NK-92 (cell line): Measurements from ENCODE around the gene METRNL.

Experiments
- DNase-seq: peaks from one replicate; lab custom pipeline; 2025; ENCODE audit not compliant: unreplicated experiment; lab: John Stamatoyannopoulos, UW

Gene METRNL

GRCh38 chr17:83078378-83079351 lies 744 bp upstream of the METRNL start:
- DNase-seq, result no peak

GRCh38 chr17:83079766-83080578 lies 563 bp downstream of the METRNL start:
- DNase-seq, result no peak

DNA sequence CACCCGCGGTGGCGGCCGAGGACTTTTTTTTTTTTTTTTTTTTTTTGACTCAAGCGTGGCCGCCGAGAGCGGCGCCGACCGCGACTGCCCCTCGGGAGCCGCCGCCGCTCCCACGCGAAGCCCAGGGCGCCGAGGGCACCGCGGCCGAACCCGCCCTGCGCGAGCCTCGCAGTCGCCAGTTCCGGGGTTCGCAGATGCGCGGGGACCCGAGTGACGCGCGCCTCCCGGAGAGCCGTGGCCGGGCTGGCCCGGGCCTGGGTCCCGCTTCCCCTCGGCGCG lies 1.1 kb downstream of the METRNL start:
- no peak for DNase-seq

- no peak for DNase-seq
Measured at GRCh38 chr17:83080858-83081683, 1.7 kb downstream of the METRNL start.

GRCh38 chr17:83081684-83082201 lies 2.3 kb downstream of the METRNL start:
- DNase-seq, result no peak

GRCh38 chr17:83082424-83082823 lies 3.0 kb downstream of the METRNL start:
- no peak for DNase-seq

GRCh38 chr17:83082909-83083367 lies 3.5 kb downstream of the METRNL start:
- no peak for DNase-seq

DNA sequence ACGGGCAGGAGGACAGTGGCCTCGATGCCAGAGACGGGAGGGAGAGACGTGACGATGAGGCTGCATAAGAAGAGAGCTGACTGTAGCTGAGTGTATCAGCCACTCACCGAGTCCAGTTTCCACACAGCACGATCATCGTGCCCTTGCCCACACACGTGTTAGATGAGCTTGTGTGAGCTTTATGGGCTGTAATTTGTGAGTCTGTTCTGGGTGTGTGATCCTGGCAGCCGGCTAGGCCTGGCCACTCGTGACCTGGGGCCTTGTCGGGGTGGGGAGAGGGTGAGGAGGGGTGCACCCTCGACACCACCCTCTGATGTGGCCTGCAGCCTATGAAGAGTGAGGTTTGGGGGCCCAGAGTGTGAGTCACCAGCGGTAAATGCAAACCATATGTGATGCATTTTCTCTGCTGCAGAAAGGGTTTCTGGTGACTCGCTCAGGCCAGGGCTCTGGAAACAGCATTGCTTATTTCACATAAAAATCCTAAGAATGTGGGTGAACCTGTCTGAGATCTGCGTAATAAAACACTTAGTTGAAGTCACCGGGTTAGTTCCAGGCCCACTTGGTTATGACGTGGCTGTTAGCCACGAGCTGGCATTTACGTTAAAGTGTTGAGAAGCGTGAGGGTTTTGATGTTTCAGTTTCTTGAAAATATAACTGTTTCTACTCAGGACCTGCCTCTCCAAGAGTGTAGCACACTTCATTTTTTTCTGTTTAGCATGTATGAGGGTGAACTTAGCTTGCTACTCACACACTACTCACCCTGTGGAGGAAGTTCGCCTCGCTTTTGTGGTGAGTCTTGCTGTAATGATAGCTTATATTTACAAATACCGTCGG lies 4.2 kb downstream of the METRNL start:
- DNase-seq, result no peak

DNA sequence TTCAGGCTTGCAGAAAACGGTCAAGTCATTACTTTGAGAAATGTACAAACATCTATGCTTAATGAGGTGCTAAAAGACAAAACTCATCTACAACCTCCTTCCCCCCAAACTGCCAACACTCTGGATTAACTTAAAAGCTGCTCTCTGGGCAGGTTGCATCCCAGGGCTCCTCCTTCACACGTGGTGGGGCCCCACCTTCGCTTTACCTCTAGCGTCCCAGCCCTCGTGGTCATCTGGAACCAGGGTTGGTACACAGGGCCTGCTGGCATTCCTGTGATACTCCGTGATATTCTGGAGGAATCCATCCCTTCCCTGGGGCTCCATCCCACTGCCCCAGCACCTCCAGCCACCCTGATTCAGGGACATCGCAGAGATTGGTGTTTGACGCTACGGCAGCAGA lies 4.8 kb downstream of the METRNL start:
- DNase-seq, result no peak

DNA sequence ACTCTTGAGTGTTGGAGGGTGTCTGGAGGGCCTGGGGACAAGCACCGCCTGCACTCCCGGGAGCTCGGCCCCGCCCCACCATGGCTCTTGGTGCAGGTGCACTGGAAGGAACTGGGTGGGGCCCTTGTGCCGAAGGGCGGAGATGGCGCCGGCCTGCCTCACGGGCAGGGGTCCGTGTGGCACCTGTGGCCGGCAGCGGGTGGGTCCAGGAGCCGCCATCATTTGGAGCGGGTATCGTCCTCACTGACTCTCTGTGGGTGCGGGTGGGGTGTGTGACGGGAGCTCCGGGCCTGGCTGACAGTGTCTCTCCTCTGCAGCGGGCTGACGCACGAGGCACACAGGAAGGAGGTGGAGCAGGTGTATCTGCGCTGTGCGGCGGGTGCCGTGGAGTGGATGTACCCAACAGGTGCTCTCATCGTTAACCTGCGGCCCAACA lies 5.2 kb downstream of the METRNL start:
- DNase-seq, result no peak

GRCh38 chr17:83085103-83085502 lies 5.7 kb downstream of the METRNL start:
- DNase-seq, result no peak

GRCh38 chr17:83085526-83086198 lies 6.3 kb downstream of the METRNL start:
- no peak for DNase-seq

DNA sequence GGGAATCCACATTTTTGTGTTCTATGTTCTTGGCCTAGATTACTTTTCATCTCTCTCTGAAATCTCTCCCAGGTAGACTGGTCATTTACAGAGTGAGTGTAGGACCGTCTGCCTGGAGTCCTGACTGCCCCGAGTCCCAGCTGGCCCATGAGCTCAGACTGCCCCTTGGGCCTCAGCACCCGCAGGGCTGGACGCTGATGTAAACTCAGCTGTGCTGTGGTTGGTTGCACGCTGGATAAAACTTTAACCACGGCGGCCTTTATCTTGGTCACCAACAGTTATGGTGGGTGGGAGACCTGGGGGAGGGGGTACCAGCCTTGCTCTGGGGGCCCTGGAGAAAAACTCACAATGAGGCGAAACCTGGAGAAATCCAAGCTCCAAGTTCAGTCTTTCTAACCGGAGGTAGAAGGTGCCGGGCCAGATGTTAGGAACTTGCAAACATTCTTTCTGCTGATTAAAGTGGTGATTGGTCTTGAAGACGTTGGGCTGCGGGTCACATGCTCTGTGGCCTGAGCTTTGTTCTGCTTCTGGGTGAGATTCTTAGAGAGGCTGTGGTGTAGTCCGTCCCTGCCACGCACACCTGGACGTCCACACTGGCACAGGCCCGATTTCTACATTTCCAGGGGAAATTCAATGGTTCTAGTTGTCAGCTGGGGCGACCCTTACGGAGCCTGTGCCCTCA lies 6.9 kb downstream of the METRNL start:
- no peak for DNase-seq

DNA sequence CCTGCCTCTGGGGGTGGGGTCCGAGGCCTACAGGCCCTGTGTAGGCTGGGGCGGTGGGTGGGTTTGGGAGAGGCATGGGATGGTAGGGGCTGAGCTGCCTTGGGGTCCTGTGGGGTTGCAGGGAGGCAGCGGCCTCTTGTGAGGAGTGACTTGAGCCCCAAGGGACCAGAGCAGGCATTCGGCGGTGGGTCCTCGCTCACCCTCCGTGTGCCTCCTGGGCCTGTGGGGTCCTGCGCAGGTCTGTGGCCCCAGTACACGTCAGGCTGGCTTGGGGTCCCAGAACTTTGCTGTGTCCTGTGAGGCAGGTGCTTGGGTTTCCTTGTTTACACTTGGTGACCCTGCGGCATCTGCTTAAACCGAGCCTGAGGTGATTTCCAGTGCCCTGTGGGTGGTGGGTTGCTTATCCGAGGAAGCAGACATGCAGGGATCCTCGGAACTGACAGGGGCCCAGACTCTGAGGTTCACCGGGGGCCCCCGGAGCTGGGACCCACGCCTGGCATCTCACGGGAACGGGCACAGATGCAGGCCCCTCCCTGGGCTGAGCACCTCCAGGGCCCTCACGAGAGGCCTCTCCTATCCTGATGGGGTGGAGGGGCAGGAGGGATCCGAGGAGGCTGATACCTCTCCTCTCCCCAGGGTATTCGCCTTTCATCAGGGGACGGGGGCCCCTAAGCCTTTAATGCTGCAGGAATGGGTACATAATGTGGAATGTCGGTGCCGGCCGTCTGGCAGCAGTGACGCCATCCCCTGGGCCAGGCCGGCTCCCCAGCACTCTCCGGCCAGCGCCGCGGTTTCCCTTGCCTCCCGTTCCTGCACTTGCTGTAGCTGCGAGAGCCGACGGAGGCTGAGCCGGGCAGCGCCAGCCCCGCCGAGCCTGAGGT lies 7.7 kb downstream of the METRNL start:
- no peak for DNase-seq

DNA sequence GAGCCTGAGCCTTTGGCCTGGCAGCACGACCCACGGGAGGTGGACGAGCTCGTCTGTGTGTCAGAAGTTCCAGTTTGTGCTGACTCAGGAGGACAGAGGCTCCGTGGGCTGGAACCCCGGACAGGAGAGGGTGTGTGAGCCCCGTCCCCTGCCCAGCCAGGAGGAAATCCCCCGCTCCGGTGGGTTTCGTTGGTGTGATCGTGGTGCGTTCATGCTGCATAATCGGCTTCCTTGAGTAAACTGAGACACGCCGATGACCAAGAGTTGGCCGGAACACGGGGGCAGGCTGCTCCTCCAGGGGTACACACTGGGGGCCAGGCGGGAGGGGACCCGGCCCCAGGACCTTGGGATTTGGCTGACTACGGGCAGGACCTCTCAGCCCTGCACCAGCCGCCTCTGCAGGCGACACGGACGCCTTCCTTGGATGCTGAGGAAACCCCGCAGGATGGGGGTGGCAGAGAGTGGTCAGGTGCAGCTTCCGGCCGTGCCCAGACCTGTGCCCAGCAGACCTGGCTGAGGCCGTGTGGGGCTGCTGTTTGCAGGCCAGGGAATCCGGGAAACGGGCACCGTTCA lies 8.5 kb downstream of the METRNL start:
- DNase-seq, result no peak

DNA sequence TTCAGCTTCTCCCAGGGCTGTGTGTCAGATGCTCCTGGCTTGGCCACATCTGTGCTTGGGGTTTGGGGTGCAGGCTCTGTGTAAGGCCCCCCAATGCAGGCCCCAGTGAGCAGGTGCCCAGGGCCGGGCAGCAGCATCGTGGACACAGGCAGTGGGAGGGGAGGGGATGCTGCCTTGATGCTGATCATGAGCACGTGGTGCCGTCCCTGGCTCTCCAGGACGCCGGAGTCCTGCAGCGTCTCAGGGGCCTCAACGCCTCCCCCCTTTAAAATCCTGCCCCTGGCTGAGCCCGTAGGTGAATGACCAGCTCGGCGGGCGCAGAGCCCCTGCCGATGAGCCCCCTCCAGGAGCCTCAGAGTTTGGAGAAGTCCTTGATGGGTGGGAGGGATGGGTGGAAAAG lies 9.0 kb downstream of the METRNL start:
- DNase-seq, result no peak

- DNase-seq, result no peak
Measured at GRCh38 chr17:83088909-83089308, 9.5 kb downstream of the METRNL start.
